ENCODE results near the gene POLR3G.

POLR3G gene

DNA sequence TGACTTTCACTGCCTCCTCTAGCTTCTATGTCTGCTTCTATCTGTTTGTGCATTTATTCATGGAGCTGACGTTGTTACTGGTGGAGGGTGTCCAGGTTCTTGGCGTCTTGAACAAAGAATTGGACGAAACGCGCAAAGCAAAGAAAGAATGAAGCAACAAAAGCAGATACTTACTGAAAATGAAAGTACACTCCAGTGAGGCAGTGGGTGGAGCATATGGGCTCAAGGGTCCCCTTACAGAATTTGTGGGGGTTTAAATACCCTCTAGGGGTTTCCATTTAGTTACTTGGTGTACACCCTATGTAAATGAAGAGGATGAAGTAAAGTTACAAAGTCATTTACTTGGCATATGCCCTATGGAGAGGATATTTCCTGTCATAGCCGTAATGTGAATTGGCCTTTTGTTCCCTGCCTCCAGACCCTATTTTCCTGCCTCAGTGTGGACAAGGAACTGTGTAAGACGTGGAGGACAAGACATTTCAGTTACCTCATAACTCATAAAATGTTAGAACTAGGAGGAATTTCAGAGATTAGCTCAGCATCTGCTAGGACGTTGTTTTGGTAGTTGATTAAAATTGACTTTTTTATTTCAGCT lies 3.1 kb downstream of the POLR3G start:
- no peak overlapping the region for H2BK5ac ChIP-seq (ENCODE audit: low read depth, low read length, poor library complexity, severe bottlenecking)
- no peaks in the 10 kb centered on the region for H3K36me3 ChIP-seq (ENCODE audit: control insufficient read depth in 1 of 2, insufficient read depth in 2 of 2, low read depth in 1 of 2, low read length in 2 of 2)
- peaks cover 9% of the 10 kb centered on the region for H3K79me1 ChIP-seq (replicated peaks; ENCODE audit: low read length, poor library complexity, severe bottlenecking)
- no peaks in the 10 kb centered on the region for H3K27me3 ChIP-seq (ENCODE audit: control insufficient read depth in 1 of 2, insufficient read depth in 1 of 2, low read length in 2 of 2)
- peak overlapping the region in 1 of 2 experiments; percentile 40 for H3K4me3 ChIP-seq (ENCODE audit: insufficient read depth in 1 of 2, low read depth in 1 of 2, low read length in 2 of 2)
- no peak overlapping the region for H3K4me2 ChIP-seq (ENCODE audit: low read length, poor library complexity, severe bottlenecking)
- no peak overlapping the region for H3K27ac ChIP-seq (ENCODE audit: low read length, poor library complexity, severe bottlenecking)
- no peak overlapping the region for H3K14ac ChIP-seq (ENCODE audit: low read length in 2 of 2)
- no peak overlapping the region for H2BK15ac ChIP-seq (ENCODE audit: low read depth, poor library complexity, severe bottlenecking)
- no peaks in the 10 kb centered on the region for H3K9me3 ChIP-seq (ENCODE audit: control insufficient read depth, low read length)
- H3K23ac ChIP-seq (ENCODE audit: low read length in 2 of 2): no peak overlapping the region
- no peak overlapping the region for H3K4ac ChIP-seq (ENCODE audit: low read depth in 1 of 2, low read length in 2 of 2)
- no peak overlapping the region for H2BK12ac ChIP-seq (ENCODE audit: low read length in 2 of 2)
- peak overlapping the region; percentile 75 for H3K9ac ChIP-seq (ENCODE audit: low read length)
- no peak overlapping the region for H3K18ac ChIP-seq (ENCODE audit: low read depth in 1 of 2, low read length in 2 of 2)
- H2AFZ ChIP-seq (ENCODE audit: low read depth, low read length): no peak overlapping the region
- peak; percentile 9 for DNase-seq
- no peak overlapping the region for H4K91ac ChIP-seq (ENCODE audit: low read length)
- peaks cover 9% of the 10 kb centered on the region for H3K4me1 ChIP-seq (ENCODE audit: control insufficient read depth, insufficient read depth, low read depth, low read length)
- no peak overlapping the region for H2AK5ac ChIP-seq (ENCODE audit: low read length, severe bottlenecking)
- H4K8ac ChIP-seq (ENCODE audit: low read length): no peak overlapping the region
- H2BK120ac ChIP-seq (ENCODE audit: low read depth, low read length): no peak overlapping the region
- WGBS: 85% methylated on average over 6 of the region's 8 CpGs

DNA sequence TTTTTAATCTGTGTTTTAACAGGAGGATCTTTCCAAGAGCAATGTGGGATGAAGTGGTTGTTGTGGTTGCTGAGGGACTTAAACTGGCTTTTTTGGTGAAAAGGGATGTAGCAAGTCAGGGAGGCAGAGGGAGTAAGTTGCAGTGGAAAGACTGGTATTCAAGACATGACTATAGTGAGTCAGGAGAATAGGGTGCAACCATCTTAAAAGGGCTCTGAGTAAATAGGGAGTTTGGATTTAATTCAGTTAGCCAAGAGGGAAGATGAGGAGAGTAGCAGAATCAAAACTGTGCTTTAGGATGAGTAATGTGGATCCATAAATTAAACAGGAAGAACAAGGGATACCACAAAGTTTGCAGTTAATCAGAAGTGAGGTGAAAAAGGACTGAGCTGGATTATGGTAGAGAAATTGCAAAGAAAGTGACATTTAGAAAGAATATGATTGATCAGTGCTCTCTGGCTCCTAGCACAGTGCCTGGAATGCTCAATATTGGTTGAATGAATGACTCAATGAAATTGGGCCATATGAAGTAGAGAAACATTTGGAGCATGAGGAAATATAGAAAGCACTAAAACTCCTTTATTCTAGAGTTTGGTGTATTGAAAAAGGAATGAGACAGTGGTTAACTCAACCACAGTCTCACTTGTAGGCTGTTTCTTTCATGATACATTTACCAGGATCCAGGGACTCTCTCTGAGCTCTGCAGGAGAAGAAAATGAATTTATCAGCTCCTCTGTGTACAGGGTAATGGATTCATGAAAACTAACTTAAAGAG lies 5.1 kb downstream of the POLR3G start:
- Histone ChIP-seq H3K36me3 (ENCODE audit: control insufficient read depth in 1 of 2, insufficient read depth in 2 of 2, low read depth in 1 of 2, low read length in 2 of 2) (no peaks in the 10 kb centered on the region), H2BK120ac (ENCODE audit: low read depth, low read length) (no peak overlapping the region), H2AK5ac (ENCODE audit: low read length, severe bottlenecking) (no peak overlapping the region), H4K8ac (ENCODE audit: low read length) (no peak overlapping the region), H3K23ac (ENCODE audit: low read length in 2 of 2) (no peak overlapping the region), H3K4me3 (ENCODE audit: insufficient read depth in 1 of 2, low read depth in 1 of 2, low read length in 2 of 2) (no peak overlapping the region), H2BK15ac (ENCODE audit: low read depth, poor library complexity, severe bottlenecking) (no peak overlapping the region), H3K9me3 (ENCODE audit: control insufficient read depth, low read length) (no peaks in the 10 kb centered on the region), H2BK5ac (ENCODE audit: low read depth, low read length, poor library complexity, severe bottlenecking) (no peak overlapping the region), H4K91ac (ENCODE audit: low read length) (no peak overlapping the region), H3K4me1 (ENCODE audit: control insufficient read depth, insufficient read depth, low read depth, low read length) (peaks cover 5% of the 10 kb centered on the region), H2BK12ac (ENCODE audit: low read length in 2 of 2) (no peak overlapping the region), H3K27ac (ENCODE audit: low read length, poor library complexity, severe bottlenecking) (no peak overlapping the region), H3K9ac (ENCODE audit: low read length) (no peak overlapping the region), H3K4me2 (ENCODE audit: low read length, poor library complexity, severe bottlenecking) (no peak overlapping the region), H3K79me1 (replicated peaks; ENCODE audit: low read length, poor library complexity, severe bottlenecking) (peaks cover 6% of the 10 kb centered on the region), H3K18ac (ENCODE audit: low read depth in 1 of 2, low read length in 2 of 2) (no peak overlapping the region), H3K14ac (ENCODE audit: low read length in 2 of 2) (no peak overlapping the region), H3K4ac (ENCODE audit: low read depth in 1 of 2, low read length in 2 of 2) (no peak overlapping the region), H2AFZ (ENCODE audit: low read depth, low read length) (no peak overlapping the region), H3K27me3 (ENCODE audit: control insufficient read depth in 1 of 2, insufficient read depth in 1 of 2, low read length in 2 of 2) (no peaks in the 10 kb centered on the region)
- peak; percentile 17 for DNase-seq

- peaks cover 3% of the 10 kb centered on the region for H3K79me1 ChIP-seq (replicated peaks; ENCODE audit: low read length, poor library complexity, severe bottlenecking)
- H3K14ac ChIP-seq (ENCODE audit: low read length in 2 of 2): no peak overlapping the region
- H3K27me3 ChIP-seq (ENCODE audit: control insufficient read depth in 1 of 2, insufficient read depth in 1 of 2, low read length in 2 of 2): no peaks in the 10 kb centered on the region
- no peak overlapping the region for H3K4me2 ChIP-seq (ENCODE audit: low read length, poor library complexity, severe bottlenecking)
- peaks cover 2% of the 10 kb centered on the region for H3K4me1 ChIP-seq (ENCODE audit: control insufficient read depth, insufficient read depth, low read depth, low read length)
- H2AK5ac ChIP-seq (ENCODE audit: low read length, severe bottlenecking): no peak overlapping the region
- no peak overlapping the region for H3K18ac ChIP-seq (ENCODE audit: low read depth in 1 of 2, low read length in 2 of 2)
- H3K23ac ChIP-seq (ENCODE audit: low read length in 2 of 2): no peak overlapping the region
- H2AFZ ChIP-seq (ENCODE audit: low read depth, low read length): no peak overlapping the region
- no peak overlapping the region for H3K4ac ChIP-seq (ENCODE audit: low read depth in 1 of 2, low read length in 2 of 2)
- no peak overlapping the region for H2BK120ac ChIP-seq (ENCODE audit: low read depth, low read length)
- no peak overlapping the region for H2BK5ac ChIP-seq (ENCODE audit: low read depth, low read length, poor library complexity, severe bottlenecking)
- no peak for DNase-seq
- H2BK15ac ChIP-seq (ENCODE audit: low read depth, poor library complexity, severe bottlenecking): no peak overlapping the region
- no peak overlapping the region for H4K91ac ChIP-seq (ENCODE audit: low read length)
- no peak overlapping the region for H4K8ac ChIP-seq (ENCODE audit: low read length)
- no peak overlapping the region for H3K27ac ChIP-seq (ENCODE audit: low read length, poor library complexity, severe bottlenecking)
- H3K9me3 ChIP-seq (ENCODE audit: control insufficient read depth, low read length): no peaks in the 10 kb centered on the region
- H3K4me3 ChIP-seq (ENCODE audit: insufficient read depth in 1 of 2, low read depth in 1 of 2, low read length in 2 of 2): no peak overlapping the region
- WGBS: 100% methylated on average over 1 of the region's 1 CpG
- no peak overlapping the region for H2BK12ac ChIP-seq (ENCODE audit: low read length in 2 of 2)
- no peak overlapping the region for H3K9ac ChIP-seq (ENCODE audit: low read length)
- no peaks in the 10 kb centered on the region for H3K36me3 ChIP-seq (ENCODE audit: control insufficient read depth in 1 of 2, insufficient read depth in 2 of 2, low read depth in 1 of 2, low read length in 2 of 2)
These were observed 6.0 kb downstream of the POLR3G start for GRCh38 chr5:90480699-90481098.

DNA sequence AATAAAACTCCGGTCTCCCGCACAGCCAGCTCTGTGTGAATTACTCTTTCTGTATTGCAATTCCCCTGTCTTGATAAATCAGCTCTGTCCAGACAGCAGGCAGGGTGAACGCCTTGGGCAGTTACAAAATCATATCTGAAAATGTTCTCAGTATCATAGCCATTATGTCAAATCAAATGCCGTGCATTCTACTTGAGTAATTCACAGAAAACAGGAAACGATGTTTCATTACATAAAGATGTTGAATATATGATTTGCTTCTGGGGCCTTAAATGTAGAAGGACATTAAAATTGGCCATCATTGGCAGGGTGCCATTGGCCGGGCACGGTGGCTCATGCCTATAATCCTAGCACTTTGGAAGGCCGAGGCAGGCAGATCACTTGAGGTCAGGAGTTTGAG lies 8.5 kb downstream of the POLR3G start:
- WGBS: 98% methylated on average over 8 of the region's 8 CpGs

More for the DNA sequence above, 8.5 kb downstream of the POLR3G start:
- Histone ChIP-seq H3K27ac (ENCODE audit: low read length, poor library complexity, severe bottlenecking) (no peak overlapping the region), H3K9me3 (ENCODE audit: control insufficient read depth, low read length) (no peaks in the 10 kb centered on the region), H3K4me2 (ENCODE audit: low read length, poor library complexity, severe bottlenecking) (no peak overlapping the region), H4K91ac (ENCODE audit: low read length) (no peak overlapping the region), H3K4ac (ENCODE audit: low read depth in 1 of 2, low read length in 2 of 2) (no peak overlapping the region), H2BK15ac (ENCODE audit: low read depth, poor library complexity, severe bottlenecking) (no peak overlapping the region), H2BK120ac (ENCODE audit: low read depth, low read length) (no peak overlapping the region), H4K8ac (ENCODE audit: low read length) (no peak overlapping the region), H3K18ac (ENCODE audit: low read depth in 1 of 2, low read length in 2 of 2) (no peak overlapping the region), H3K27me3 (ENCODE audit: control insufficient read depth in 1 of 2, insufficient read depth in 1 of 2, low read length in 2 of 2) (no peaks in the 10 kb centered on the region), H3K23ac (ENCODE audit: low read length in 2 of 2) (no peak overlapping the region), H3K36me3 (ENCODE audit: control insufficient read depth in 1 of 2, insufficient read depth in 2 of 2, low read depth in 1 of 2, low read length in 2 of 2) (no peaks in the 10 kb centered on the region), H2AK5ac (ENCODE audit: low read length, severe bottlenecking) (no peak overlapping the region), H2BK12ac (ENCODE audit: low read length in 2 of 2) (no peak overlapping the region), H3K4me3 (ENCODE audit: insufficient read depth in 1 of 2, low read depth in 1 of 2, low read length in 2 of 2) (no peak overlapping the region), H3K4me1 (ENCODE audit: control insufficient read depth, insufficient read depth, low read depth, low read length) (no peaks in the 10 kb centered on the region), H2AFZ (ENCODE audit: low read depth, low read length) (no peak overlapping the region), H3K9ac (ENCODE audit: low read length) (no peak overlapping the region), H2BK5ac (ENCODE audit: low read depth, low read length, poor library complexity, severe bottlenecking) (no peak overlapping the region), H3K79me1 (replicated peaks; ENCODE audit: low read length, poor library complexity, severe bottlenecking) (peaks cover 4% of the 10 kb centered on the region), H3K14ac (ENCODE audit: low read length in 2 of 2) (no peak overlapping the region)
- DNase-seq: no peak

Measured in mesenchymal stem cell (in vitro differentiated cells and primary cell).